H9 (cell line): ENCODE results near the gene PHACTR1. TPM values are rescaled to one million over a fixed set of nuclear protein-coding genes. Genes with fewer than 3 reads are reported as not detected.

ENCODE experiments used
- DNase-seq: peaks from one replicate; pipeline ENCODE4 v3.0.0-alpha.2; 2017
- H2AFZ ChIP-seq: one replicate; pipeline ENCODE4 v1.6.1; 2013; ENCODE audit warnings: mild to moderate bottlenecking, low read length, control low read depth, moderate library complexity
- H2AK5ac ChIP-seq: 2 replicates; pipeline ENCODE4 v1.6.1; 2013; ENCODE audit warnings: low read length, control low read depth, mixed read lengths; ENCODE audit not compliant: insufficient read length
- H2BK120ac ChIP-seq: one replicate; pipeline ENCODE4 v1.6.1; 2013; ENCODE audit warnings: low read depth, mild to moderate bottlenecking, low read length, control low read depth, inconsistent platforms; ENCODE audit not compliant: poor library complexity, severe bottlenecking
- H2BK12ac ChIP-seq: 2 replicates; pipeline ENCODE4 v1.6.1; 2013; ENCODE audit warnings: low read length, control low read depth, mixed read lengths, low read depth; ENCODE audit not compliant: insufficient read length
- H2BK15ac ChIP-seq: 2 replicates; pipeline ENCODE4 v1.6.1; 2013; ENCODE audit warnings: low read depth, low read length, control low read depth
- H2BK20ac ChIP-seq: one replicate; pipeline ENCODE4 v1.6.1; 2013; ENCODE audit warnings: low read depth, mild to moderate bottlenecking, low read length, control low read depth, inconsistent platforms; ENCODE audit not compliant: poor library complexity, severe bottlenecking
- H2BK5ac ChIP-seq: 2 replicates; pipeline ENCODE4 v1.6.1; 2013; ENCODE audit warnings: low read length, control low read depth, mixed read lengths; ENCODE audit not compliant: insufficient read length
- H3K14ac ChIP-seq: 2 replicates; pipeline ENCODE4 v1.6.1; 2013; ENCODE audit warnings: low read length, control low read depth; ENCODE audit not compliant: insufficient read depth
- H3K18ac ChIP-seq: 2 replicates; pipeline ENCODE4 v1.6.1; 2013; ENCODE audit warnings: low read depth, mild to moderate bottlenecking, mixed read lengths, low read length, control low read depth; ENCODE audit not compliant: insufficient read length
- H3K23ac ChIP-seq: 2 replicates; pipeline ENCODE4 v1.6.1; 2013; ENCODE audit warnings: low read length, control low read depth, mixed read lengths, low read depth; ENCODE audit not compliant: insufficient read length
- H3K23me2 ChIP-seq: 2 replicates; pipeline ENCODE4 v1.6.1; 2013; ENCODE audit warnings: low read depth, mild to moderate bottlenecking, mixed read lengths, low read length, control low read depth; ENCODE audit not compliant: insufficient read length, poor library complexity, severe bottlenecking
- H3K27ac ChIP-seq: 2 replicates; pipeline ENCODE4 v1.5.1; 2013; ENCODE audit warnings: low read length, control low read depth, mixed read lengths, low read depth; ENCODE audit not compliant: insufficient read length
- H3K27me3 ChIP-seq: 2 replicates; pipeline ENCODE4 v1.6.1; 2013; ENCODE audit warnings: low read length, control low read depth, inconsistent platforms; ENCODE audit not compliant: insufficient read depth
- H3K4ac ChIP-seq: 2 replicates; pipeline ENCODE4 v1.6.1; 2013; ENCODE audit warnings: low read depth, mild to moderate bottlenecking, control low read depth, inconsistent platforms, low read length, moderate library complexity
- H3K4me1 ChIP-seq: 2 replicates; pipeline ENCODE4 v1.6.1; 2013; ENCODE audit warnings: low read length, control low read depth, inconsistent platforms; ENCODE audit not compliant: insufficient read depth
- H3K4me2 ChIP-seq: 2 replicates; pipeline ENCODE4 v1.6.1; 2013; ENCODE audit warnings: low read length, control low read depth, mixed read lengths; ENCODE audit not compliant: insufficient read length, insufficient read depth
- H3K56ac ChIP-seq: 2 replicates; pipeline ENCODE4 v1.6.1; 2013; ENCODE audit warnings: low read depth, mild to moderate bottlenecking, mixed read lengths, low read length, control low read depth; ENCODE audit not compliant: insufficient read length
- H3K79me1 ChIP-seq: 2 replicates; pipeline ENCODE4 v1.6.1; 2013; ENCODE audit warnings: low read depth, mild to moderate bottlenecking, moderate library complexity, low read length, control low read depth, inconsistent platforms; ENCODE audit not compliant: insufficient read depth, poor library complexity, severe bottlenecking
- H3K79me2 ChIP-seq: 2 replicates; pipeline ENCODE4 v1.6.1; 2013; ENCODE audit warnings: low read length, control low read depth, inconsistent platforms; ENCODE audit not compliant: insufficient read depth
- H3K9ac ChIP-seq: 2 replicates; pipeline ENCODE4 v1.6.1; 2013; ENCODE audit warnings: low read length, control low read depth, mixed read lengths; ENCODE audit not compliant: insufficient read length; ENCODE audit errors: extremely low read depth
- H3K9me3 ChIP-seq: one replicate; pipeline ENCODE4 v1.6.1; 2013; ENCODE audit warnings: low read depth, low read length, inconsistent platforms; ENCODE audit not compliant: control insufficient read depth
- H3T11ph ChIP-seq: one replicate; pipeline ENCODE4 v1.6.1; 2013; ENCODE audit warnings: mild to moderate bottlenecking, low read length, control low read depth, inconsistent platforms
- H4K20me1 ChIP-seq: one replicate; pipeline ENCODE4 v1.6.1; 2013; ENCODE audit not compliant: control insufficient read depth, insufficient read length, insufficient read depth
- H4K5ac ChIP-seq: 2 replicates; pipeline ENCODE4 v1.6.1; 2013; ENCODE audit warnings: low read depth, mild to moderate bottlenecking, mixed read lengths, low read length, control low read depth; ENCODE audit not compliant: insufficient read length
- H4K8ac ChIP-seq: replicated peaks from 2 replicates; pipeline ENCODE4 v1.6.1; 2013; ENCODE audit warnings: low read length, control low read depth, mixed read lengths, low read depth; ENCODE audit not compliant: insufficient read length
- H4K91ac ChIP-seq: 2 replicates; pipeline ENCODE4 v1.6.1; 2013; ENCODE audit warnings: low read depth, mild to moderate bottlenecking, moderate library complexity, mixed read lengths, low read length, control low read depth; ENCODE audit not compliant: insufficient read length
- H3K27ac Mint-ChIP-seq, 3 experiments: 2 replicates in 2 of 3; 3 replicates in 1 of 3; pipeline ENCODE4 v1.8.0; 2020 to 2021; ENCODE audit warnings: mixed read lengths in 3 of 3, mild to moderate bottlenecking in 1 of 3, moderate library complexity in 1 of 3
- H3K27me3 Mint-ChIP-seq: 2 replicates; pipeline ENCODE4 v1.8.0; 2021; ENCODE audit warnings: low read depth, mild to moderate bottlenecking, moderate library complexity, mixed read lengths
- H3K36me3 Mint-ChIP-seq, 3 experiments: 2 replicates in 2 of 3; 3 replicates in 1 of 3; pipeline ENCODE4 v1.8.0; 2020 to 2021; ENCODE audit warnings: low read depth in 3 of 3, mixed read lengths in 3 of 3; ENCODE audit not compliant: insufficient read depth in 1 of 3
- H3K4me1 Mint-ChIP-seq, 2 experiments: 2 replicates each; pipeline ENCODE4 v1.8.0; 2020; ENCODE audit warnings: mixed read lengths in 2 of 2
- H3K4me3 Mint-ChIP-seq, 2 experiments: 2 replicates in 1 of 2; 3 replicates in 1 of 2; pipeline ENCODE4 v1.8.0; 2020 to 2021; ENCODE audit warnings: mild to moderate bottlenecking in 2 of 2, mixed read lengths in 2 of 2, moderate library complexity in 1 of 2
- H3K9me3 Mint-ChIP-seq, 2 experiments: 2 replicates in 1 of 2; 3 replicates in 1 of 2; pipeline ENCODE4 v1.8.0; 2020; ENCODE audit warnings: mild to moderate bottlenecking in 2 of 2, mixed read lengths in 2 of 2, moderate library complexity in 1 of 2
- CTCF ChIP-seq: fragments of 200-600 bp; sonication (generic); conservative IDR thresholded peaks from 3 replicates; pipeline ENCODE4 v1.8.0; 2021; ENCODE audit warnings: antibody characterized with exemption, mild to moderate bottlenecking
- WGBS: extraction: QIAGEN DNeasy Blood & Tissue Kit; methylation state at CpG from one replicate; pipeline ENCODE4 v1.1.7; 2013; ENCODE audit warnings: missing lambda C conversion rate, low lambda C conversion rate, mixed read lengths; ENCODE audit not compliant: insufficient read length; ENCODE audit errors: extremely low coverage; 5-methylcytosine and 5-hydroxymethylcytosine counted together
- total RNA-seq: library from RNA; stranded (reverse); gene quantifications from 2 replicates; pipeline ENCODE4 v1.2.1, GENCODE V29; 2021

Gene PHACTR1
- total RNA-seq, 1 experiment from 2014 or later, result 15.9 TPM

GRCh38 chr6:13259393-13259792 lies 542.8 kb downstream of the PHACTR1 start:
- Mint-ChIP-seq H3K36me3 (peaks cover 15 to 24% (median 20%) of the 10 kb centered on the region in 3 experiments), H3K9me3 (peaks cover 21 to 23% of the 10 kb centered on the region in 2 experiments), H3K4me3 (no peak overlapping the region), H3K27me3 (no peaks in the 10 kb centered on the region; the same call in 1 of the 2 replicates), H3K27ac (no peak overlapping the region), H3K4me1 (peaks cover 9 to 20% of the 10 kb centered on the region in 2 experiments)
- H3K27me3 ChIP-seq, result no peaks in the 10 kb centered on the region
- H2AK5ac ChIP-seq, result no peak overlapping the region
- no peak overlapping the region for H3T11ph ChIP-seq
- no peak overlapping the region for H4K5ac ChIP-seq
- H2BK20ac ChIP-seq, result no peak overlapping the region
- no peaks in the 10 kb centered on the region for H3K4me1 ChIP-seq
- H3K56ac ChIP-seq, result no peak overlapping the region
- peaks cover 8% of the 10 kb centered on the region for H3K9me3 ChIP-seq
- no peak overlapping the region for H2BK120ac ChIP-seq
- H2BK5ac ChIP-seq, result no peak overlapping the region
- no peaks in the 10 kb centered on the region for H3K79me2 ChIP-seq
- no peak overlapping the region for H3K23ac ChIP-seq
- no peak overlapping the region for H2BK15ac ChIP-seq
- no peak overlapping the region for H3K27ac ChIP-seq
- no peaks in the 10 kb centered on the region for H3K23me2 ChIP-seq
- no peak overlapping the region for H4K91ac ChIP-seq
- H3K9ac ChIP-seq, result no peak overlapping the region
- no peaks in the 10 kb centered on the region for H3K79me1 ChIP-seq
- no peak overlapping the region for H2BK12ac ChIP-seq
- H3K4me2 ChIP-seq, result no peak overlapping the region
- H4K20me1 ChIP-seq, result no peaks in the 10 kb centered on the region
- H2AFZ ChIP-seq, result no peak overlapping the region
- H3K4ac ChIP-seq, result no peak overlapping the region
- no peak overlapping the region for H4K8ac ChIP-seq
- TF ChIP-seq CTCF, result no peak
- no peak overlapping the region for H3K18ac ChIP-seq
- no peak overlapping the region for H3K14ac ChIP-seq
- no CpG with 5 or more reads among the region's 3 CpGs for WGBS
- no peak for DNase-seq
